Fibroblast of the conjunctiva (primary cell): ENCODE results near the gene LRRC4C.
"Not testable (repeated sequence)": the region's sequence is repeated elsewhere in the genome, so short reads cannot be mapped to it uniquely, and the experiment has no call there.

Experiments
- DNase-seq: peaks from one replicate; pipeline ENCODE4 v3.0.0-alpha.2; 2010; ENCODE audit warnings: low read depth

Gene LRRC4C

GRCh38 chr11:40867991-40868632 lies 591.3 kb downstream of the LRRC4C start:
- DNase-seq, result no peak

GRCh38 chr11:40857754-40858153 lies 601.7 kb downstream of the LRRC4C start:
- not testable (repeated sequence) for DNase-seq

- no peak for DNase-seq
Observed at GRCh38 chr11:40842750-40843339, 616.6 kb downstream of the LRRC4C start.

GRCh38 chr11:40841231-40841630 lies 618.2 kb downstream of the LRRC4C start:
- DNase-seq, result no peak

GRCh38 chr11:40838181-40838683 lies 621.2 kb downstream of the LRRC4C start:
- no peak for DNase-seq

- DNase-seq, result no peak
Observed at GRCh38 chr11:40827116-40827515, 632.3 kb downstream of the LRRC4C start.

GRCh38 chr11:40826601-40827000 lies 632.9 kb downstream of the LRRC4C start:
- no peak for DNase-seq

GRCh38 chr11:40825201-40825834 lies 634.1 kb downstream of the LRRC4C start:
- no peak for DNase-seq

GRCh38 chr11:40819230-40819629 lies 640.2 kb downstream of the LRRC4C start:
- DNase-seq, result no peak

GRCh38 chr11:40816976-40817375 lies 642.5 kb downstream of the LRRC4C start:
- no peak for DNase-seq

- no peak for DNase-seq
Observed at GRCh38 chr11:40797981-40798380, 661.5 kb downstream of the LRRC4C start.

- no peak for DNase-seq
Observed at GRCh38 chr11:40787224-40787623, 672.2 kb downstream of the LRRC4C start.

- no peak for DNase-seq
Observed at GRCh38 chr11:40763046-40763445, 696.4 kb downstream of the LRRC4C start.

- no peak for DNase-seq
Observed at GRCh38 chr11:40759341-40759740, 700.1 kb downstream of the LRRC4C start.

- no peak for DNase-seq
Observed at GRCh38 chr11:40754297-40754696, 705.2 kb downstream of the LRRC4C start.

- no peak for DNase-seq
Observed at GRCh38 chr11:40746282-40746681, 713.2 kb downstream of the LRRC4C start.

GRCh38 chr11:40732132-40732531 lies 727.3 kb downstream of the LRRC4C start:
- no peak for DNase-seq

GRCh38 chr11:40722179-40722795 lies 737.2 kb downstream of the LRRC4C start:
- no peak for DNase-seq

- no peak for DNase-seq
Observed at GRCh38 chr11:40716344-40717130, 742.9 kb downstream of the LRRC4C start.

GRCh38 chr11:40713083-40713482 lies 746.4 kb downstream of the LRRC4C start:
- DNase-seq, result no peak

- no peak for DNase-seq
Observed at GRCh38 chr11:40701027-40701426, 758.4 kb downstream of the LRRC4C start.

GRCh38 chr11:40689823-40690222 lies 769.6 kb downstream of the LRRC4C start:
- DNase-seq, result no peak
